Measurements from ENCODE around the gene ERVK3-1.
"Not testable (repeated sequence)": the region's sequence is repeated elsewhere in the genome, so short reads cannot be mapped to it uniquely, and the experiment has no call there.

Gene ERVK3-1

DNA sequence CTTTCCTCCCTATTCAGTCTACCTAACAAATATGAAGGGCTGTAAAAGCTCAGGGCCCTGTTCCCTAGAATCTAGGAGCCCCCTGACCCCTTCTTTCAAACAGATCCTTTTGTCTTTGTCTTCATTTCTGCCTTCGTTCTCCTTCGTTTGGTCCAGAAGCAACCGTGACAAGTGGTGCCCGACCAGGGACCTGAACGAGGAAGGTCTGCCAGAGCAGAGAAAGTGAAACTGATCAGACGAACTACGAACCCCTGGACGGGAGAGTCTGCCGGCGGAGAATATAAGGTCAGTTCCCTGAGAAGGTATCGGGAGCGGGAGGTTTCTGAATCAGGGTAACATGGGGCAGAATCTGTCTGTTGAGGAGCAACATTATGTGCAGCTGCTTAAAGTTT, 751 bp downstream of the ERVK3-1 start:
- no peak for DNase-seq

- no peak for DNase-seq
These were observed 2.6 kb downstream of the ERVK3-1 start for GRCh38 chr19:58307736-58308135.

- not testable (repeated sequence) for DNase-seq
These were observed 5.5 kb downstream of the ERVK3-1 start for GRCh38 chr19:58310685-58311084.

DNA sequence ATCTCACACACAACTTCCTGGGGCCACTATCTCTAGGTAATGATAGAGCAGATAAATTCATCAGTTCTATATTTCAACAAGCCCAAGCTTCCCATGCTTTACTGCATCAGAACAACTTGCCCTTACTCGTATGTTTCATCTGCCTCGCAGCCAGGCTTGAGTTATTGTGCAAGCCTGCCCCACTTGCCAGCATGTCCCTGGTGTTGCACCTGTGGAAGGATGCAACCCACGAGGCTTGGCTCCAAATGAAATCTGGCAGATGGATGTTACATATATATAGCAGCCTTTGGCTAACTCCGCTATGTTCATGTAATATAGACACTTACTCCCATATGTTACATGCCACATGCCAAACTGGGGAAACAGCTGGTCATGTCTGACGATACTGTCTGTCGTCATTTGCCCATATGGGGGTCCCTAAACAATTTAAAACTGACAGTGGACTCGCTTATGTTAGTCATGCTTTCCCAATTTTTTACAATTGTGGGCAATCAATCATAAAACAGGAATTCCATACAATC, 6.2 kb downstream of the ERVK3-1 start:
- DNase-seq = no peak

- no peak for DNase-seq
These were observed 10.4 kb downstream of the ERVK3-1 start for GRCh38 chr19:58315580-58315979.

GRCh38 chr19:58317476-58318072, 12.4 kb downstream of the ERVK3-1 start:
- DNase-seq = no peak

DNA sequence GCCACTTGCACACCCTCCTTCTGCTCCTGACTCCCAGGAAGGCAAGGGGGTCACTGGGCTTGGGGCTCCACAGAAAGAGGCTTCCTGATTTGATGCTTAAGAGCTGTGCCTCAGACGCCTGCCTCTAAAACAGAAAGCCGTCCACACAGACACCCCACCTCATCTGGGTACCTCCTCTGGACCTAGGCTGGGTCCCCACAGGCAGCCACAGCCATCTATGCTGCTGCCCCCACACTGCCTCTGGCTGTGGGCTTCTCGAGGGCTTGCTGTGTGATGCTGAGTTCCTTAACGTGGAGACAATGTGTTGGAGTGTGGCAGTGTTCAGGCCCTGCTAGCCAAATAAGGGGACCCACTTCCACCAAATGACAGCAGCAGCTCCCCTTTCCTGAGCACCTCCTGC, 13.1 kb downstream of the ERVK3-1 start:
- DNase-seq = no peak

DNA sequence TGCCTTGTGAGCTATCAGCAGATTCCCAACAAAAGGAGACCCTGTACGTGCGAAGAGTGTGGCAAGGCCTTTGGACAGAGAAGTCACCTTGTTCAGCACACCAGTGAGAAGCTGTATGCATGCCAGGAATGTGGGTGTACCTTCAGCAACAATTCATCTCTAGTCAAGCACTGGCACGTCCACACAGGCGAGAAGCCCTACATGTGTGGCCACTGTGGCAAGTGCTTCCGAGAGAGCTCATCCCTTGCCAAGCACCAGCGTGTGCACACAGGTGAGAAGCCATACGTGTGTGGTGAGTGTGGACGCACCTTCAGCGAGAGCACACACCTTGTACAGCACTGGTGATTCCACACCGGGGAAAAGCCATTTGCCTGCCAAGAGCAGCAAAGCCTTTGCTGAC, 14.1 kb downstream of the ERVK3-1 start:
- DNase-seq = no peak

DNA sequence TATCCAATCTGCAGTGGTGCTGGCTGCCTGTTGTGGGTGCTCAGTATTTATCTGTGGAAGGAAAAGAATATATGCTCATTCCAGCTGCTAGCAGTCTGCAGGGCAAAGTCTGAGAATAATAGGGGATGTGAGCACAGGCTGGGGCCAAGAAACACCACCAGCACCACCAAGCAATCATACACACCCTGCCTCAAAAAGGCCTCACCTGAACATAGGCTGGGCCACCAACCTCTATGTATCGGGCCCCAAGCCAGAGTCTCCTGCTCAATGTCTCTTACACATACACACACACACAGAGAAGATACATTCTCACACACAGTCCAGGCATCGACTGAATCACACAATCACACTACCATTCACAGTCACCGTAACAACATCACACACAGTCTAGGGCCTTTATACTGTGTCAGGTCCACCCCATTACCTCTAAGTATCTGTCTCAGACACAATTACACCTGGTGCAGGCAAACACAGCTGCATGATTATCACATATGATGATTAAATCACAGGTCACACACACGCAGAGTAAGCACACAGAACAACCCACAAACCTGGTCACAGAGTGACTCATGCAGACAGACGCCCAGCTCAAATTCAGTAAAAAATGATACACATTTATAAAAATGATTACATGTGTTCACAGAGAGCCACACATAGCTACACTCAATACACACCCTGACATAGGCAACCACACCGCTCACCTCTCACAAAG, 20.3 kb downstream of the ERVK3-1 start:
- DNase-seq = peak; percentile 19

DNA sequence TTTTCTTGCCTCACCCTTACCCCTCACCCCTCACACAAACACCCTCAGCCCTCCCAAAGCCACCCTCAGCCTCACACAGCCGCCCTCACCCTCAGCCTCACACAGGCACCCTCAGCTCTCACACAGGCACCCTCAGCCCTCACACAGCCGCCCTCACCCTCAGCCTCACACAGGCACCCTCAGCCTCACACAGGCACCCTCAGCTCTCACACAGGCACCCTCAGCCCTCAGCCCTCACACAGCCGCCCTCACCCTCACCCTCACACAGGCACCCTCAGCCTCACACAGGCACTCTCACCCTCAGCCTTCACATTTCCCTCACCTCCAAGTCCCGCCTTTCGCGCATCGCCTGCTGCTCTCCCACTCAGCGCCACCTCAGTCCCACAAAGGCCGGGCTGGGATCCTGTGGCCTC, 21.3 kb downstream of the ERVK3-1 start:
- DNase-seq = no peak

DNA sequence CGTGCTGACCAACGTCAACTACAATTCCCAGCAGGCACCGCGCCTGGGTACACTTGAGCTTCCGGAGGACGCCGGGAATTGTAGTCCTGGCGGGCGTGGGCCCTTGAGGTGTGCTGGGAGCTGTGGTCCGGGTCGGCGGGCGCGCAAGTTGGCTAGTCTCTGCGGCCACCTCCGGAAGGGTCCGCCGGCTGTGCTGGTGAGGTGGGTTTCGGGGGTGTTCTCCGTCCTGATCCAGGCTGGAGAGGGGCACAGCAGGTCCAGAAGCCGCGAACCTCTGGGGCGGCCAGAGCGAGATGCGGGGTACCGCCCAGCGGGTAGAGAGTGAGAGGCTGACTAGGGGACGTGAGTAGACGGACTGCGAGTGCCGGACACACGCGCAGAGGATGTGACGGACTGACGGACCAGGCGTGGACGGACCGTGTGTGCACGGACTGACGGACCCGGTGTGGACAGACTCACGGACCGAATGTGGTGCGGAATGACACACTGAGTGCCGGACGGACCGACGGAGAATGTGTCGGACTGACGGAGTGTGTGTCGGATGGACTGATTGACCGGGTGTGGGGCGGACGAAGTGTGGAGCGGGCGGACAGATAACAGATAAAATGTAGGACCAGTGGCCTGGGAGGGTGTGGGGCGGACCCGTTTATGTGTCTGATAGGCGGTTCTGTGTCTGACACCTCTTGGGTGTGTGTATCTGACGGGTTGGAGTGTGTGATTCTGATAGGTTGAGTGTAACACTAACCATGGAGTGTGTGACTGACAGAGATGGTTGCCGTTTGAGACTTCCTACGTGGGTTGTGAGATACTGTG, 21.9 kb downstream of the ERVK3-1 start, which contains the start of gene ZSCAN22:
TSS of gene ZSCAN22 (plus strand) at position 81 of the 813 bp plus-strand sequence. CDS start 7,809 bp downstream, outside the sequence.
- peak; percentile 91 for DNase-seq

- DNase-seq = no peak
These were observed 23.8 kb downstream of the ERVK3-1 start for GRCh38 chr19:58328999-58329398.

DNA sequence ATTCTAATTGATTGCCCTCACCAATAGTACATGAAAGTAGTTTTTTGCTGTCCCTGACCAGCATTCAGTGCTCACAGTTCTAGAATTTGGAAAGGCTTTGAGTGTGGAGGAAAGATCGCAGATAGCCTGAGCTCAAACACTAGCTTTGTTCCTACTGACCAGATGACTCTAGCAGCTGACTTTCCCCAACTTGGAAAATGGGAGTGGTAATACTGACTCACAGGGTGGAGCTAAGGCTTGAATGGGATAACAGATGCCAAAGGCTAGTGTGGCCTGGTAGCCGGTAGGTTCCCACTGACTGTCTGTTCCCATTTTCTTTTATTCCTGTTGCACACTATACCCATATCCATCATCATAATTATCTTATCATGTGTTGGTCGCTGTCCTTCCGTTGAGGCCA, 25.3 kb downstream of the ERVK3-1 start:
- DNase-seq = no peak

- no peak for DNase-seq
These were observed 27.5 kb downstream of the ERVK3-1 start for GRCh38 chr19:58332697-58333096.

GRCh38 chr19:58334691-58335249, 29.6 kb downstream of the ERVK3-1 start:
- DNase-seq = no peak

GRCh38 chr19:58335630-58336029, 30.5 kb downstream of the ERVK3-1 start:
- DNase-seq = no peak

DNA sequence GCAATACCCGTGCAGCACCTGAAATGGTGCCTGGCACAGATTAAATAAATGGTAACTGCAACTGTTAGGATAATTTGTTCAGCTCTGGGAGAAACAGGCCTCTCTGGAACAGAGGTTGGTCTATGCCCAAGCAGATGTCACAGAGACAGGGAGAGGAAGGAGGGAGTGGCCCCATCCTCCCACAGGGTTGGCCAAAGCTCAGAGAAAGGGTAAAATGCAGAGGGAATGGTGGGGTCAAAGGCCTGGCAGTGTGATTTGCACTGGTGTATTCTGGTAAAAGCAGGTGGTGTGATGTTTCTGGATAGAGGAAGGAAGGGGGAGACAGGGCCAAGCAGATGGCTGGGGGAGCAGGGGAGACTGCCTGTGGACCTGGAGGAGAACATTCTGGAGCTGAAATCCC, 31.0 kb downstream of the ERVK3-1 start:
- DNase-seq = no peak

DNA sequence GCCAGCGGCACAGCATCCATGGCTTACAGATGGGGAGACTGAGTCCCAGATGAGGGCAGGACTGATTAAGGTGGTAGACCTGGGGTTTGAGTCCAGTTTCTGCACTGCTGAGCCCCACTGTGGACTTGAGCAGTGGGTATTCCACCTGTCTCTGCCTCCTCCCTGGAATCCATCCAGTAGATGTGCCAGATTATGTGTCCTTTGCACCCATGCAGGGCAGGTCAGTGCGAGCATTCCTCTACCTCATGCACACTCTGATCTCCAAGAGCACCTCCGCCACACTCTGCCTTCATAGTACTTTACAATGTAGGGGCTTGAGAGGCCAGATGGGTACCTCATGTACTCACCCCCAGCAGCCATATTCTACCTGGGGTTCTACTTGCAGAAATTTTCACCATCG, 31.6 kb downstream of the ERVK3-1 start:
- no peak for DNase-seq

DNA sequence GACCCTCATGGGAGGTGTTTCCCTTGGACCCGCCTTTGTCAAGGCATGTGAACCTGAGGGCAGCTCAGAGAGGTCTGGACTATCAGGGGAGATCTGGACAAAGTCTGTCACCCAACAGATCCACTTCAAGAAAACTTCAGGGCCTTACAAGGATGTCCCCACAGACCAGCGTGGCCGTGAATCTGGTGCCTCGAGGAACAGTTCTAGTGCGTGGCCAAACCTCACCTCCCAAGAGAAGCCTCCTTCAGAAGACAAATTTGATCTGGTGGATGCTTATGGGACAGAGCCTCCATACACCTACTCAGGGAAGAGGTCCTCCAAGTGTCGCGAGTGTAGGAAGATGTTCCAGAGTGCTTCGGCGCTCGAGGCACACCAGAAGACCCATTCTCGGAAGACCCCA, 33.2 kb downstream of the ERVK3-1 start:
- no peak for DNase-seq

DNA sequence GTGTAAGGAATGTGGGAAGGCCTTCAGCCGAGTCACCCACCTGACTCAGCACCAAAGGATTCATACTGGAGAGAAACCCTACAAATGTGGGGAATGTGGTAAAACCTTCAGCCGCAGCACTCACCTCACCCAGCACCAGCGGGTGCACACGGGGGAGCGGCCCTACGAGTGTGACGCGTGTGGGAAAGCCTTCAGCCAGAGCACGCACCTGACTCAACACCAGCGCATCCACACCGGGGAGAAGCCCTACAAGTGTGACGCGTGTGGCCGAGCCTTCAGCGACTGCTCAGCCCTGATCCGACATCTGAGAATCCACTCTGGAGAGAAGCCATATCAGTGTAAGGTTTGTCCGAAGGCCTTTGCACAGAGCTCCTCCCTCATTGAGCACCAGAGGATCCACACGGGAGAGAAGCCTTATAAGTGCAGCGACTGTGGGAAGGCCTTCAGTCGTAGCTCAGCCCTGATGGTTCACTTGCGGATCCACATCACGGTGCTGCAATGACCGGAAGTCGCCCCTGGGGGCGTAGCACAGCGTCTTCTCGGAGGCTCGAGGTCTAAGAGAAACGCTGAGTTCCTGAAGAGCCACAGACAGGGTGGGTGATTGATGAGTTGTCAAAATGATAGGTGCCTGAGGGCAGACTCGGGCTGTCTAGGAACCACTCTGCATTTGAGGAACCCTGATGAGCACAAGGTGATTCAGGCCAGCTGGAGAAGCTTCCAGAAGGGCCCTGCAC, 33.8 kb downstream of the ERVK3-1 start:
- no peak for DNase-seq

GRCh38 chr19:58345558-58345957, 40.4 kb downstream of the ERVK3-1 start:
- no peak for DNase-seq

Measured in stimulated activated CD4-positive, alpha-beta T cell treated with anti-CD3 and anti-CD28 coated beads, Interleukin-1b, Interleukin-23, amount 100 ng/mL, for 48 hours (primary cell).